Esophagus squamous epithelium (tissue), 4 donors: ENCODE data around the gene LLCFC1.
A peak's percentile ranks its signal among the peaks of the same experiment; 100 is the strongest.

Source experiments
- POLR2A ChIP-seq, 4 donors: fragments of 450-650 bp; IDR thresholded peaks; one replicate each; pipeline ENCODE4 v1.6.1; 2017; ENCODE audit warnings: antibody characterized with exemption in 4 of 4, mild to moderate bottlenecking in 4 of 4, moderate library complexity in 3 of 4
- TF ChIP-seq, protein P1 (sequence below), 6 experiments: fragments of 450-650 bp in 4 of 6; fragments of 200-600 bp in 2 of 6; sonication (generic) in 2 of 6; IDR thresholded peaks; one replicate each; pipeline ENCODE4 v1.5.1; 2016 to 2019; ENCODE audit warnings: antibody characterized with exemption in 6 of 6, mild to moderate bottlenecking in 4 of 6, moderate library complexity in 4 of 6

DNA sequence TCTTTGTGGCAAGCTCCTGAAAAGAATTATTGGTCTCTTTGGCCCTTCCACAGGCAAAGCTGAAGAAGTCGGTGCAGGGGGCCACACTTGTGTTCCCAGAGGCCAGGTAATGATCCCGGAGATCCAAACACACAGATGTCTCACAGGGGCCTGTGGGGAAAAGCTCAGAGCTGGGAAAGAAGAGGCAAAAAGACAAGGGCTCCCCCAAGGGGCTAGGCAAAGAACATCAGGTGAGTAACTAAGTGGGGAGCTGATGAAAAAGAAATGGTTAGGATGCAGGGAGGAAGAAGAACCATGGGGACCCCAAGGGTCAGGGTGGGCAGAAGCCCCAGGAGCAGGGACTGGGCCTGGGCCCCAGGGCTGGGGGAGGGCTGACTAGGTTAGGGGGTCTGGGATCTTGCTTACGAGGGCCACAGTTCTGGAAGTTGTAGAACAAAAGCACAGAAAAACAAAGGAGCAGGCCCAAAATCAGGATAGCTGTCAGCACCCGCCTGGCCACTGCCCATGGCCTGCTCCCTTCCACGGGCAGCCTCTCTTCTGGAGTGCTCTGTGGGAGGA is 21.8 kb downstream of the LLCFC1 start:
- TF ChIP-seq, protein P1, sequence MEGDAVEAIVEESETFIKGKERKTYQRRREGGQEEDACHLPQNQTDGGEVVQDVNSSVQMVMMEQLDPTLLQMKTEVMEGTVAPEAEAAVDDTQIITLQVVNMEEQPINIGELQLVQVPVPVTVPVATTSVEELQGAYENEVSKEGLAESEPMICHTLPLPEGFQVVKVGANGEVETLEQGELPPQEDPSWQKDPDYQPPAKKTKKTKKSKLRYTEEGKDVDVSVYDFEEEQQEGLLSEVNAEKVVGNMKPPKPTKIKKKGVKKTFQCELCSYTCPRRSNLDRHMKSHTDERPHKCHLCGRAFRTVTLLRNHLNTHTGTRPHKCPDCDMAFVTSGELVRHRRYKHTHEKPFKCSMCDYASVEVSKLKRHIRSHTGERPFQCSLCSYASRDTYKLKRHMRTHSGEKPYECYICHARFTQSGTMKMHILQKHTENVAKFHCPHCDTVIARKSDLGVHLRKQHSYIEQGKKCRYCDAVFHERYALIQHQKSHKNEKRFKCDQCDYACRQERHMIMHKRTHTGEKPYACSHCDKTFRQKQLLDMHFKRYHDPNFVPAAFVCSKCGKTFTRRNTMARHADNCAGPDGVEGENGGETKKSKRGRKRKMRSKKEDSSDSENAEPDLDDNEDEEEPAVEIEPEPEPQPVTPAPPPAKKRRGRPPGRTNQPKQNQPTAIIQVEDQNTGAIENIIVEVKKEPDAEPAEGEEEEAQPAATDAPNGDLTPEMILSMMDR (IDR thresholded peaks at IDR 0.05) = peak in 5 of 6 experiments; percentile 25 to 68 (median 40)
- TF ChIP-seq POLR2A (IDR thresholded peaks at IDR 0.05) = no peak
